ENCODE data around the gene GHR. TPM values are rescaled to one million over a fixed set of nuclear protein-coding genes. Genes with fewer than 3 reads are reported as not detected.

Gene GHR
- polyA plus RNA-seq, 1 donor from 2014 or later, result 0.31 TPM

- H3K4me3 ChIP-seq (ENCODE audit: low read length), result no peak overlapping the region
- H3K9ac ChIP-seq (ENCODE audit: low read length), result no peak overlapping the region
- no peak overlapping the region for H3K27ac ChIP-seq (ENCODE audit: low read length)
- H3K9me2 ChIP-seq (ENCODE audit: insufficient read depth, low read length), result no peaks in the 10 kb centered on the region
- no peaks in the 10 kb centered on the region for H3F3A ChIP-seq (ENCODE audit: insufficient read depth, low read length, poor library complexity, severe bottlenecking)
- H4K20me1 ChIP-seq (ENCODE audit: insufficient read depth), result no peaks in the 10 kb centered on the region
- TF ChIP-seq MXI1 (conservative IDR thresholded peaks at IDR 0.05; ENCODE audit: poor library complexity, severe bottlenecking) (no peak), EP300 (conservative IDR thresholded peaks at IDR 0.05; ENCODE audit: poor library complexity, severe bottlenecking) (no peak), EZH2 (IDR thresholded peaks at IDR 0.05; ENCODE audit: borderline replicate concordance, insufficient read depth, low read length, poor library complexity, severe bottlenecking) (no peak), TAF1 (IDR thresholded peaks at IDR 0.05; ENCODE audit: low read depth) (no peak), POLR2AphosphoS5 (IDR thresholded peaks at IDR 0.05) (no peak), RAD21 (conservative IDR thresholded peaks at IDR 0.05) (no peak), SMC3 (conservative IDR thresholded peaks at IDR 0.05; ENCODE audit: poor library complexity) (no peak)
- TF ChIP-seq, protein P1, sequence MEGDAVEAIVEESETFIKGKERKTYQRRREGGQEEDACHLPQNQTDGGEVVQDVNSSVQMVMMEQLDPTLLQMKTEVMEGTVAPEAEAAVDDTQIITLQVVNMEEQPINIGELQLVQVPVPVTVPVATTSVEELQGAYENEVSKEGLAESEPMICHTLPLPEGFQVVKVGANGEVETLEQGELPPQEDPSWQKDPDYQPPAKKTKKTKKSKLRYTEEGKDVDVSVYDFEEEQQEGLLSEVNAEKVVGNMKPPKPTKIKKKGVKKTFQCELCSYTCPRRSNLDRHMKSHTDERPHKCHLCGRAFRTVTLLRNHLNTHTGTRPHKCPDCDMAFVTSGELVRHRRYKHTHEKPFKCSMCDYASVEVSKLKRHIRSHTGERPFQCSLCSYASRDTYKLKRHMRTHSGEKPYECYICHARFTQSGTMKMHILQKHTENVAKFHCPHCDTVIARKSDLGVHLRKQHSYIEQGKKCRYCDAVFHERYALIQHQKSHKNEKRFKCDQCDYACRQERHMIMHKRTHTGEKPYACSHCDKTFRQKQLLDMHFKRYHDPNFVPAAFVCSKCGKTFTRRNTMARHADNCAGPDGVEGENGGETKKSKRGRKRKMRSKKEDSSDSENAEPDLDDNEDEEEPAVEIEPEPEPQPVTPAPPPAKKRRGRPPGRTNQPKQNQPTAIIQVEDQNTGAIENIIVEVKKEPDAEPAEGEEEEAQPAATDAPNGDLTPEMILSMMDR (IDR thresholded peaks at IDR 0.05; ENCODE audit: poor library complexity, severe bottlenecking), result no peak
- TF ChIP-seq, protein P2, sequence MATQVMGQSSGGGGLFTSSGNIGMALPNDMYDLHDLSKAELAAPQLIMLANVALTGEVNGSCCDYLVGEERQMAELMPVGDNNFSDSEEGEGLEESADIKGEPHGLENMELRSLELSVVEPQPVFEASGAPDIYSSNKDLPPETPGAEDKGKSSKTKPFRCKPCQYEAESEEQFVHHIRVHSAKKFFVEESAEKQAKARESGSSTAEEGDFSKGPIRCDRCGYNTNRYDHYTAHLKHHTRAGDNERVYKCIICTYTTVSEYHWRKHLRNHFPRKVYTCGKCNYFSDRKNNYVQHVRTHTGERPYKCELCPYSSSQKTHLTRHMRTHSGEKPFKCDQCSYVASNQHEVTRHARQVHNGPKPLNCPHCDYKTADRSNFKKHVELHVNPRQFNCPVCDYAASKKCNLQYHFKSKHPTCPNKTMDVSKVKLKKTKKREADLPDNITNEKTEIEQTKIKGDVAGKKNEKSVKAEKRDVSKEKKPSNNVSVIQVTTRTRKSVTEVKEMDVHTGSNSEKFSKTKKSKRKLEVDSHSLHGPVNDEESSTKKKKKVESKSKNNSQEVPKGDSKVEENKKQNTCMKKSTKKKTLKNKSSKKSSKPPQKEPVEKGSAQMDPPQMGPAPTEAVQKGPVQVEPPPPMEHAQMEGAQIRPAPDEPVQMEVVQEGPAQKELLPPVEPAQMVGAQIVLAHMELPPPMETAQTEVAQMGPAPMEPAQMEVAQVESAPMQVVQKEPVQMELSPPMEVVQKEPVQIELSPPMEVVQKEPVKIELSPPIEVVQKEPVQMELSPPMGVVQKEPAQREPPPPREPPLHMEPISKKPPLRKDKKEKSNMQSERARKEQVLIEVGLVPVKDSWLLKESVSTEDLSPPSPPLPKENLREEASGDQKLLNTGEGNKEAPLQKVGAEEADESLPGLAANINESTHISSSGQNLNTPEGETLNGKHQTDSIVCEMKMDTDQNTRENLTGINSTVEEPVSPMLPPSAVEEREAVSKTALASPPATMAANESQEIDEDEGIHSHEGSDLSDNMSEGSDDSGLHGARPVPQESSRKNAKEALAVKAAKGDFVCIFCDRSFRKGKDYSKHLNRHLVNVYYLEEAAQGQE (IDR thresholded peaks at IDR 0.05; ENCODE audit: borderline replicate concordance), result no peak
- no peak overlapping the region for H2AFZ ChIP-seq (ENCODE audit: low read depth, low read length)
- no peaks in the 10 kb centered on the region for H3K36me3 ChIP-seq (ENCODE audit: insufficient read depth, low read length)
- no peaks in the 10 kb centered on the region for H3K9me3 ChIP-seq (ENCODE audit: low read length)
- no peak overlapping the region for H3K4me2 ChIP-seq (ENCODE audit: low read length)
- H3K79me2 ChIP-seq (replicated peaks; ENCODE audit: insufficient read depth, low read length), result no peaks in the 10 kb centered on the region
- H3K27me3 ChIP-seq (ENCODE audit: insufficient read depth, low read depth, low read length), result no peaks in the 10 kb centered on the region
Measured at GRCh38 chr5:42642006-42642405, 218.8 kb downstream of the GHR start.

DNA sequence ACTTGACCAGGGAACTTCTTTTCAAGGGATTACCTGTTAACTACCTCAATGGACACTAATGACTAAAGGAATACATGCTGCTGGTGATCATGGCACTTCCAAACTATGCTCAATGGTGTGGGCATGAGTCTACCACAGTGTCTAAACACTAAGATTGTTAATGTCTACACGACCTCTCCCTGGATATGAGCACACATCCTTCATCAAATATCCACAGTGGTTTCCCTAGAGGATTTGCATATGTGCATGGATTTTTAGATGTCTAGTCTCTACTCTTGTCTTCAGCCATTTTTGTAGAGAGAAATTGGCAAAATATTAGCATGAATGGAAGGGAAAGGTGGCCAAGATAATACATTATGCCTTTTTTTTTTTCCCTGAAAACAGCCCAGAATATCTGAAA, 220.1 kb downstream of the GHR start:
- H3K27ac ChIP-seq (ENCODE audit: low read length), result no peak overlapping the region
- H3K27me3 ChIP-seq (ENCODE audit: insufficient read depth, low read depth, low read length), result no peaks in the 10 kb centered on the region
- H3F3A ChIP-seq (ENCODE audit: insufficient read depth, low read length, poor library complexity, severe bottlenecking), result no peaks in the 10 kb centered on the region
- H3K4me3 ChIP-seq (ENCODE audit: low read length), result no peak overlapping the region
- H2AFZ ChIP-seq (ENCODE audit: low read depth, low read length), result no peak overlapping the region
- no peaks in the 10 kb centered on the region for H3K79me2 ChIP-seq (replicated peaks; ENCODE audit: insufficient read depth, low read length)
- no peak overlapping the region for H3K9ac ChIP-seq (ENCODE audit: low read length)
- no peaks in the 10 kb centered on the region for H3K9me3 ChIP-seq (ENCODE audit: low read length)
- no peaks in the 10 kb centered on the region for H3K9me2 ChIP-seq (ENCODE audit: insufficient read depth, low read length)
- H3K4me2 ChIP-seq (ENCODE audit: low read length), result no peak overlapping the region
- no peak for TF ChIP-seq EP300 (conservative IDR thresholded peaks at IDR 0.05; ENCODE audit: poor library complexity, severe bottlenecking)
- TF ChIP-seq POLR2AphosphoS5 (IDR thresholded peaks at IDR 0.05), result no peak
- TF ChIP-seq TAF1 (IDR thresholded peaks at IDR 0.05; ENCODE audit: low read depth), result no peak
- TF ChIP-seq, protein P1 (IDR thresholded peaks at IDR 0.05; ENCODE audit: poor library complexity, severe bottlenecking), result no peak
- TF ChIP-seq MXI1 (conservative IDR thresholded peaks at IDR 0.05; ENCODE audit: poor library complexity, severe bottlenecking), result no peak
- TF ChIP-seq SMC3 (conservative IDR thresholded peaks at IDR 0.05; ENCODE audit: poor library complexity), result no peak
- TF ChIP-seq RAD21 (conservative IDR thresholded peaks at IDR 0.05), result no peak
- TF ChIP-seq EZH2 (IDR thresholded peaks at IDR 0.05; ENCODE audit: borderline replicate concordance, insufficient read depth, low read length, poor library complexity, severe bottlenecking), result no peak
- TF ChIP-seq, protein P2 (IDR thresholded peaks at IDR 0.05; ENCODE audit: borderline replicate concordance), result no peak
- no peaks in the 10 kb centered on the region for H4K20me1 ChIP-seq (ENCODE audit: insufficient read depth)
- H3K36me3 ChIP-seq (ENCODE audit: insufficient read depth, low read length), result no peaks in the 10 kb centered on the region

All from neural cell (in vitro differentiated cells).